Trophoblast cell (in vitro differentiated cells and primary cell): Measurements from ENCODE around the gene CARHSP1.

Experiments
- DNase-seq, 2 donors: peaks; one replicate each; pipeline ENCODE4 v3.0.0-alpha.2; 2016
- H2AFZ ChIP-seq: 2 replicates; pipeline ENCODE4 v1.6.1; 2013; ENCODE audit warnings: low read length, moderate library complexity, mild to moderate bottlenecking; ENCODE audit not compliant: insufficient read depth, poor library complexity
- H2AK5ac ChIP-seq: 2 replicates; pipeline ENCODE4 v1.6.1; 2013; ENCODE audit warnings: mild to moderate bottlenecking, low read length
- H2BK120ac ChIP-seq: 2 replicates; pipeline ENCODE4 v1.6.1; 2013; ENCODE audit warnings: low read length, mild to moderate bottlenecking, moderate library complexity; ENCODE audit not compliant: insufficient read depth, poor library complexity
- H2BK12ac ChIP-seq: 2 replicates; pipeline ENCODE4 v1.6.1; 2013; ENCODE audit warnings: mild to moderate bottlenecking, low read length, moderate library complexity
- H2BK5ac ChIP-seq: 2 replicates; pipeline ENCODE4 v1.6.1; 2013; ENCODE audit warnings: low read length, low read depth, moderate library complexity, mild to moderate bottlenecking; ENCODE audit not compliant: poor library complexity
- H3K14ac ChIP-seq: 2 replicates; pipeline ENCODE4 v1.6.1; 2013; ENCODE audit warnings: mild to moderate bottlenecking, low read length
- H3K18ac ChIP-seq: 2 replicates; pipeline ENCODE4 v1.6.1; 2013; ENCODE audit warnings: mild to moderate bottlenecking, low read length
- H3K23ac ChIP-seq: 2 replicates; pipeline ENCODE4 v1.6.1; 2013; ENCODE audit warnings: low read length
- H3K27ac ChIP-seq: 2 replicates; pipeline ENCODE4 v1.5.1; 2013; ENCODE audit warnings: low read depth, mild to moderate bottlenecking, inconsistent platforms, low read length, moderate library complexity
- H3K27me3 ChIP-seq: 2 replicates; pipeline ENCODE4 v1.6.1; 2013; ENCODE audit warnings: inconsistent platforms, mild to moderate bottlenecking, low read length, moderate library complexity; ENCODE audit not compliant: insufficient read depth
- H3K36me3 ChIP-seq, 2 experiments: 1 replicate in 1 of 2; 2 replicates in 1 of 2; pipeline ENCODE4 v1.6.1; 2013; ENCODE audit warnings: low read length in 2 of 2, mild to moderate bottlenecking in 2 of 2, moderate library complexity in 1 of 2; ENCODE audit not compliant: insufficient read depth in 2 of 2, control insufficient read depth in 1 of 2
- H3K4ac ChIP-seq: 2 replicates; pipeline ENCODE4 v1.6.1; 2013; ENCODE audit warnings: low read depth, mild to moderate bottlenecking, low read length, moderate library complexity
- H3K4me1 ChIP-seq, 2 experiments: 1 replicate in 1 of 2; 2 replicates in 1 of 2; pipeline ENCODE4 v1.6.1; 2013; ENCODE audit warnings: low read length in 2 of 2, mild to moderate bottlenecking in 2 of 2, moderate library complexity in 1 of 2; ENCODE audit not compliant: insufficient read depth in 2 of 2, control insufficient read depth in 1 of 2
- H3K4me2 ChIP-seq: 2 replicates; pipeline ENCODE4 v1.6.1; 2013; ENCODE audit warnings: inconsistent platforms, mild to moderate bottlenecking, low read length, moderate library complexity
- H3K4me3 ChIP-seq: 2 replicates; pipeline ENCODE4 v1.5.1; 2013; ENCODE audit warnings: mild to moderate bottlenecking, low read depth, low read length, inconsistent platforms
- H3K79me1 ChIP-seq: one replicate; pipeline ENCODE4 v1.6.1; 2013; ENCODE audit warnings: low read length
- H3K79me2 ChIP-seq: 2 replicates; pipeline ENCODE4 v1.6.1; 2013; ENCODE audit warnings: low read length, mild to moderate bottlenecking; ENCODE audit not compliant: control insufficient read depth, insufficient read depth, poor library complexity
- H3K9ac ChIP-seq: 2 replicates; pipeline ENCODE4 v1.6.1; 2013; ENCODE audit warnings: mild to moderate bottlenecking, low read length
- H3K9me3 ChIP-seq: 2 replicates; pipeline ENCODE4 v1.6.1; 2013; ENCODE audit warnings: low read depth, mild to moderate bottlenecking, control low read depth, inconsistent platforms, low read length; ENCODE audit not compliant: insufficient read depth
- H4K12ac ChIP-seq: 2 replicates; pipeline ENCODE4 v1.6.1; 2013; ENCODE audit warnings: low read depth, mild to moderate bottlenecking, low read length, moderate library complexity
- H4K8ac ChIP-seq: 2 replicates; pipeline ENCODE4 v1.6.1; 2013; ENCODE audit warnings: low read depth, mild to moderate bottlenecking, low read length, moderate library complexity
- H4K91ac ChIP-seq: one replicate; pipeline ENCODE4 v1.6.1; 2013; ENCODE audit warnings: low read depth, mild to moderate bottlenecking, low read length, moderate library complexity
- WGBS: extraction: QIAGEN DNeasy Blood & Tissue Kit; methylation state at CpG from one replicate; pipeline ENCODE4 v1.1.7; 2013; ENCODE audit warnings: missing lambda C conversion rate; ENCODE audit not compliant: insufficient read length, insufficient coverage; ENCODE audit errors: extremely low coverage; 5-methylcytosine and 5-hydroxymethylcytosine counted together

The CARHSP1 gene

GRCh38 chr16:8855051-8855786, 13.6 kb downstream of the CARHSP1 start:
- H3K79me2 ChIP-seq: no peaks in the 10 kb centered on the region

DNA sequence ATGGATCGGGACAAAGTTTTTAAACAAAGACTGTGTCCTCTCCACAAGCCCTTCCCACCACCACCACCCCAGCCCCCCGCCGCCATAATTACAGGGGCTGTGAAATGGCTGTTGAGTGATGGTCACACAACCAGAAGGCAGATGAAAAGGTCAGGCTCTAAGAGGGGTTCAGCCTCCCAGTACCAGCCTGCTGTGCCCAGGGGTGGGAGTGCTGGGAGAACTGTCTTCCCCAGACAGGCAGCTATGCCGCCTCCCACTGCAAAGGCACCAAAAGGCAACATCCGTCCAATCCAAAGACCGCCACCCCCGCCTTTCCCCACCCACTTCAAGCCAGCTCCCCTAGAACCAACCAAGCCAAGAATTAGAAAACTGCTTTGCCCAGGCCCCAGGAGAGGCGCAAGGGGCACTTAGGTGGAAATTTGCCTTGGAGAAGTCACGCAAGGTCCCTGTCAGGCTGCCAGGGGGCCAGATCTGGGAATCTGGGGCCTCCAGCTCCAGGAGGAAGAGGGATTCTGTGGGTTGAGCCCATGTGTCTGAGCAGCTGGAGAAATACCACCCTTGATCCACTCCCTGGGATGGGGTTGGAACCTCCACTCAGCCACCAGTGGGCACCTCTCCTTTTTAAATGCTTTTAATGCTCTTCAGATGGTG, 14.4 kb downstream of the CARHSP1 start:
- H3K4me3 ChIP-seq: no peak overlapping the region
- no peak overlapping the region for H2AFZ ChIP-seq
- H3K18ac ChIP-seq: no peak overlapping the region
- no peak overlapping the region for H3K4me2 ChIP-seq
- H2AK5ac ChIP-seq: no peak overlapping the region
- no peak overlapping the region for H3K9ac ChIP-seq
- H4K8ac ChIP-seq: no peak overlapping the region
- no peak overlapping the region for H3K4ac ChIP-seq
- H3K79me1 ChIP-seq: no peaks in the 10 kb centered on the region
- H2BK5ac ChIP-seq: no peak overlapping the region
- H3K27ac ChIP-seq: no peak overlapping the region
- no peaks in the 10 kb centered on the region for H3K9me3 ChIP-seq
- no peak for DNase-seq
- H3K14ac ChIP-seq: no peak overlapping the region
- H3K79me2 ChIP-seq: peaks cover 1% of the 10 kb centered on the region
- H2BK120ac ChIP-seq: no peak overlapping the region
- WGBS: no CpG with 5 or more reads among the region's 9 CpGs
- no peaks in the 10 kb centered on the region for H3K4me1 ChIP-seq
- H4K91ac ChIP-seq: no peak overlapping the region
- H3K23ac ChIP-seq: no peak overlapping the region
- no peak overlapping the region for H2BK12ac ChIP-seq
- peaks cover 74 to 84% of the 10 kb centered on the region in 2 experiments for H3K36me3 ChIP-seq
- H4K12ac ChIP-seq: no peak overlapping the region
- H3K27me3 ChIP-seq: no peaks in the 10 kb centered on the region

More at GRCh38 chr16:8855051-8855786, 13.6 kb downstream of the CARHSP1 start:
- no peak overlapping the region for H2BK120ac ChIP-seq
- H3K27me3 ChIP-seq: no peaks in the 10 kb centered on the region
- no peak overlapping the region for H3K27ac ChIP-seq
- peak overlapping the region; percentile 19 for H4K12ac ChIP-seq
- no peak overlapping the region for H2AFZ ChIP-seq
- H4K91ac ChIP-seq: no peak overlapping the region
- no peak for DNase-seq
- H2AK5ac ChIP-seq: no peak overlapping the region
- no peak overlapping the region for H2BK5ac ChIP-seq
- H3K23ac ChIP-seq: no peak overlapping the region
- no peak overlapping the region for H2BK12ac ChIP-seq
- peaks cover under 1 to 2% of the 10 kb centered on the region in 2 experiments for H3K4me1 ChIP-seq
- H3K14ac ChIP-seq: no peak overlapping the region
- no peak overlapping the region for H4K8ac ChIP-seq
- no peak overlapping the region for H3K9ac ChIP-seq
- H3K18ac ChIP-seq: peak overlapping the region; percentile 1
- H3K4ac ChIP-seq: no peak overlapping the region
- no peaks in the 10 kb centered on the region for H3K9me3 ChIP-seq
- no peak overlapping the region for H3K4me2 ChIP-seq
- no peaks in the 10 kb centered on the region for H3K79me1 ChIP-seq
- no peak overlapping the region for H3K4me3 ChIP-seq
- H3K36me3 ChIP-seq: peaks cover 69 to 80% of the 10 kb centered on the region in 2 experiments
- no CpG with 5 or more reads among the region's 11 CpGs for WGBS

DNA sequence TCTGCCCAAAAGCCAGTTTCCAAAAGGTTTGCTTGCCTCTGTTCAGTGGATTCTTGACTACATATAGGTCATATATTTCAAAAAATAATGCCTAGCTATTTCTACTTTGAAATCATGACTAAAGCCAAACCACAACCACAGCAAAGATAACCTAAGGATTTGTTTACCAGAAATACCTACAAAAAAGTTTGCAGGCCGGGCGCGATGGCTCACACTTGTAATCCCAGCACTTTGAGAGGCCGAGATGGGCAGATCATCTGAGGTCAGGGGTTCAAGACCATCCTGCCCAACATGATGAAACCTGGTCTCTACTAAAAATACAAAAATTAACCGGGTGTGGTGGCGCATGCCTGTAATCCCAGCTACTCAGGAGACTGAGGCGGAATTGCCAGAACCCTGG, 15.2 kb downstream of the CARHSP1 start:
- Histone ChIP-seq H3K79me1 (no peaks in the 10 kb centered on the region), H2BK120ac (no peak overlapping the region), H3K23ac (no peak overlapping the region), H2AFZ (no peak overlapping the region), H2BK12ac (no peak overlapping the region), H3K9ac (no peak overlapping the region), H2AK5ac (no peak overlapping the region), H3K36me3 (peaks cover 74 to 84% of the 10 kb centered on the region in 2 experiments), H3K14ac (no peak overlapping the region), H3K4ac (no peak overlapping the region), H4K91ac (no peak overlapping the region), H3K4me2 (no peak overlapping the region), H3K4me3 (no peak overlapping the region), H4K8ac (no peak overlapping the region), H4K12ac (no peak overlapping the region), H3K4me1 (no peaks in the 10 kb centered on the region), H3K18ac (no peak overlapping the region), H3K27me3 (no peaks in the 10 kb centered on the region), H3K9me3 (no peaks in the 10 kb centered on the region), H3K79me2 (peaks cover 2% of the 10 kb centered on the region), H3K27ac (no peak overlapping the region), H2BK5ac (no peak overlapping the region)
- no peak for DNase-seq
- no CpG with 5 or more reads among the region's 7 CpGs for WGBS

GRCh38 chr16:8853150-8853549, 15.7 kb downstream of the CARHSP1 start:
- H3K23ac ChIP-seq: no peak overlapping the region
- no peak overlapping the region for H2BK5ac ChIP-seq
- DNase-seq: no peak
- H2AK5ac ChIP-seq: no peak overlapping the region
- H4K91ac ChIP-seq: no peak overlapping the region
- peaks cover 2% of the 10 kb centered on the region for H3K79me2 ChIP-seq
- whole genome bisulfite sequencing: no CpG with 5 or more reads among the region's 7 CpGs
- H2BK120ac ChIP-seq: no peak overlapping the region
- H3K18ac ChIP-seq: no peak overlapping the region
- H3K4ac ChIP-seq: no peak overlapping the region
- peak overlapping the region; percentile 8 for H4K8ac ChIP-seq
- H3K4me2 ChIP-seq: no peak overlapping the region
- H2BK12ac ChIP-seq: peak overlapping the region; percentile 7
- no peaks in the 10 kb centered on the region for H3K27me3 ChIP-seq
- H3K9ac ChIP-seq: peak overlapping the region; percentile 37
- no peak overlapping the region for H3K4me3 ChIP-seq
- no peak overlapping the region for H2AFZ ChIP-seq
- no peaks in the 10 kb centered on the region for H3K9me3 ChIP-seq
- no peaks in the 10 kb centered on the region for H3K4me1 ChIP-seq
- H3K79me1 ChIP-seq: no peaks in the 10 kb centered on the region
- no peak overlapping the region for H3K27ac ChIP-seq
- peaks cover 74 to 84% of the 10 kb centered on the region in 2 experiments for H3K36me3 ChIP-seq
- H3K14ac ChIP-seq: no peak overlapping the region
- no peak overlapping the region for H4K12ac ChIP-seq
